GM12892 (cell line): ENCODE results near the gene RPUSD1.
"Not testable (repeated sequence)": the region's sequence is repeated elsewhere in the genome, so short reads cannot be mapped to it uniquely, and the experiment has no call there.

Experiments
- DNase-seq: peaks from one replicate; pipeline ENCODE4 v3.0.0; 2011; ENCODE audit not compliant: insufficient read length
- FAIRE-seq: peaks from 2 replicates; lab custom pipeline; 2011; peaks lifted over from hg19 to GRCh38; lab: Jason Lieb, UNC
- POLR2A ChIP-seq: IDR thresholded peaks from 2 replicates; pipeline ENCODE4 v1.6.1; 2011; ENCODE audit warnings: low read depth, low read length, control low read depth
- POLR2AphosphoS5 ChIP-seq: IDR thresholded peaks from 2 replicates; pipeline ENCODE4 v1.6.1; 2011; ENCODE audit warnings: low read depth, low read length, control low read depth
- TAF1 ChIP-seq: IDR thresholded peaks from 2 replicates; pipeline ENCODE4 v1.6.1; 2011; ENCODE audit warnings: low read depth, mild to moderate bottlenecking, control low read depth, low read length, borderline replicate concordance

The RPUSD1 gene

GRCh38 chr16:759110-759910 lies 28.9 kb downstream of the RPUSD1 start:
- FAIRE-seq (no peak), DNase-seq (no peak)
- TF ChIP-seq POLR2AphosphoS5 (no peak), POLR2A (no peak), TAF1 (no peak)

GRCh38 chr16:756428-756827 lies 31.8 kb downstream of the RPUSD1 start:
- no peak for FAIRE-seq
- TF ChIP-seq TAF1 (no peak), POLR2AphosphoS5 (no peak), POLR2A (no peak)
- no peak for DNase-seq

GRCh38 chr16:754656-755055 lies 33.5 kb downstream of the RPUSD1 start:
- TF ChIP-seq POLR2A (no peak), POLR2AphosphoS5 (no peak), TAF1 (no peak)
- FAIRE-seq: no peak
- DNase-seq: no peak

- not testable (repeated sequence) for DNase-seq, FAIRE-seq
Measured at GRCh38 chr16:754121-754607, 34.0 kb downstream of the RPUSD1 start.

- TF ChIP-seq POLR2A (no peak), POLR2AphosphoS5 (no peak), TAF1 (no peak)
- FAIRE-seq (no peak), DNase-seq (no peak)
Measured at GRCh38 chr16:752007-752312, 36.2 kb downstream of the RPUSD1 start.

GRCh38 chr16:751152-752006 lies 36.8 kb downstream of the RPUSD1 start:
- FAIRE-seq (no peak), DNase-seq (no peak)
- no peak for TF ChIP-seq TAF1
- TF ChIP-seq POLR2A: no peak
- TF ChIP-seq POLR2AphosphoS5: no peak

- FAIRE-seq: no peak
- TF ChIP-seq POLR2AphosphoS5: no peak
- TF ChIP-seq TAF1: no peak
- no peak for TF ChIP-seq POLR2A
Measured at GRCh38 chr16:750485-750884, 37.7 kb downstream of the RPUSD1 start.

GRCh38 chr16:749010-749409 lies 39.2 kb downstream of the RPUSD1 start:
- no peak for DNase-seq
- no peak for FAIRE-seq
- TF ChIP-seq POLR2AphosphoS5 (no peak), TAF1 (no peak), POLR2A (no peak)

More at GRCh38 chr16:750485-750884, 37.7 kb downstream of the RPUSD1 start:
- no peak for DNase-seq

- TF ChIP-seq POLR2A (no peak), POLR2AphosphoS5 (no peak), TAF1 (no peak)
- FAIRE-seq (no peak), DNase-seq (no peak)
Measured at GRCh38 chr16:747978-748746, 40.0 kb downstream of the RPUSD1 start.

- no peak for FAIRE-seq
- DNase-seq: no peak
- TF ChIP-seq POLR2AphosphoS5 (no peak), TAF1 (no peak), POLR2A (no peak)
Measured at GRCh38 chr16:746637-747036, 41.5 kb downstream of the RPUSD1 start.

GRCh38 chr16:745739-746138 lies 42.4 kb downstream of the RPUSD1 start:
- FAIRE-seq (no peak), DNase-seq (peak; percentile 61)
- no peak for TF ChIP-seq TAF1
- no peak for TF ChIP-seq POLR2AphosphoS5
- no peak for TF ChIP-seq POLR2A
